Hematopoietic multipotent progenitor cell (in vitro differentiated cells): ENCODE results near the gene MAN1A2. TPM values are rescaled to one million over a fixed set of nuclear protein-coding genes. Genes with fewer than 3 reads are reported as not detected.

Experiments
- DNase-seq, 3 donors: peaks; one replicate each; pipeline ENCODE4 v3.0.0-alpha.2; 2011 to 2015; ENCODE audit warnings: low read depth in 2 of 3, low spot score in 2 of 3
- total RNA-seq: library from RNA; depleted of rRNA; stranded (reverse); fragments of >200 nt; gene quantifications from one replicate; pipeline ENCODE4 v1.2.3, GENCODE V29; 2012

Gene MAN1A2
- total RNA-seq, 1 donor: 29.1 TPM

- DNase-seq: no peak
These were observed 114.2 kb downstream of the MAN1A2 start for GRCh38 chr1:117481410-117481809.

DNA sequence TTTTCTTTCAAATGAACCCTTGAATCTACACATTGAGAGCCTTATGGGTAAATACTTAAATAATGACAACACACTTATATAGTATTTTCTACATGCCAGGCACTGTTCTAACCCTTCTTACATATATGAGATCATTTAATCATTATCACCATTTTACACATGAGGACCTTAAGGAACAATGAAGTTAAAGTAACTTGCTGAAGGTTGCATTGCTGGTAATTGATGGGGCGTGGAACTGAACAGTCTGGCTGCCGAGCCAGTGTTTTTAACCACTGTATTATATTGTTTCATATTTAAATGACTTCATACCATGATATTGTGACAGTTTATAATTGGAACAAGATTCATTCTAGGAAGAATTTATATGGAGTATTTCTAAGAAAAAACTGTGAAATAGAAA, 126.7 kb downstream of the MAN1A2 start:
- no peak for DNase-seq

DNA sequence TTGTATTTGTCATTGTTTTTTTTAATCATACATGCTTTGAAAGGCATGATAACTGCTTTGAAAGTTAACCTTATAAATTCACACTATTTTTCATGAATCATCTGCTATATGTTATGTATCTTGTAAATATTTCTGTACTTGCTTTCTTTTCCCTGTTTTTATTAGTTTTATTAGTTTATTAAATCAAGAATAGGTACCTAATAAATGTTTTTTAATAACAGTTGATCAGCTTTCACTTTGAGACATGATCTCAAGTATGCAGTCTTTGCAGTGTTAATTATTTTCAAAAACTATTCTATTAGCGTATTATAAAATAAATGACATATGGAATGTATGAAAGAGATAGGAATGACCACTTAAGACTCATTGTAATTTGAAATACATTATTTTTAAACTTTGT, 127.8 kb downstream of the MAN1A2 start:
- DNase-seq: no peak

DNA sequence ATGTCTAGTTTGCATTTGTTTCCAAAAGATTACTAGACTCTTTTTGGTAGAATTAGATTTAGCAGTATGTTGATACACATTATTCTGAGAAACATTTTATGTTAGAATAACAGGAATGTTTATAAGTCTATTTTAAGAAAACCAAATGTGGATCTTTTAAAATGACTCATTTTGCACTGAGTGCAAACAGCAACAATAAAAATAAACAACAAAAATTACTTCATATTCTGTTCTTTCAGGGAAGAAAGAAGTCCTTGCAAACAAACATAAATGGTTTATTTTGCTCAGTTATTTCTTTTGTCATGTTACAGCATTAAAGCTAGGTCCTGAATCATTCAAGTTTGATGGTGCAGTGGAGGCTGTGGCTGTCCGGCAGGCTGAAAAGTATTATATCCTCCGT, 131.8 kb downstream of the MAN1A2 start:
- DNase-seq: no peak

DNA sequence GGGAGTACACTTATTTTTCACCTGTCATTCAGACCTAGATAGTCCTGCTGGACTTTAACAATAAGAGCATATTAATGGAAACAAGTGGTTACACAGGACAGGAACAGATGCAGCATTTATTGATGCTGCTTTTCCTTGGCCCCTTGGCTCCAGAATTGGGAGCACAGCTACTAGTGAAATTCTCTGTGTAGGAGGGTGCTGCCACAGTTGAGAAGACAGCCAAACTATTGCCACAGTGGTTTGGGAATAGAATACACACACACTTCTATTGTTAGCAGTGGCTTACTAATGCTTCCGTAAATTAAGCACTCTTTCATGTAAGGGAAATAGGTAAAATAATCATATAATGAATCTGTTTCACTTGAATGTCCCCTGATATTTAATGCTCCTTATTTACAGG, 133.3 kb downstream of the MAN1A2 start:
- no peak for DNase-seq

- no peak for DNase-seq
These were observed 134.0 kb downstream of the MAN1A2 start for GRCh38 chr1:117501281-117501680.

- no peak for DNase-seq
These were observed 144.0 kb downstream of the MAN1A2 start for GRCh38 chr1:117511273-117511672.

DNA sequence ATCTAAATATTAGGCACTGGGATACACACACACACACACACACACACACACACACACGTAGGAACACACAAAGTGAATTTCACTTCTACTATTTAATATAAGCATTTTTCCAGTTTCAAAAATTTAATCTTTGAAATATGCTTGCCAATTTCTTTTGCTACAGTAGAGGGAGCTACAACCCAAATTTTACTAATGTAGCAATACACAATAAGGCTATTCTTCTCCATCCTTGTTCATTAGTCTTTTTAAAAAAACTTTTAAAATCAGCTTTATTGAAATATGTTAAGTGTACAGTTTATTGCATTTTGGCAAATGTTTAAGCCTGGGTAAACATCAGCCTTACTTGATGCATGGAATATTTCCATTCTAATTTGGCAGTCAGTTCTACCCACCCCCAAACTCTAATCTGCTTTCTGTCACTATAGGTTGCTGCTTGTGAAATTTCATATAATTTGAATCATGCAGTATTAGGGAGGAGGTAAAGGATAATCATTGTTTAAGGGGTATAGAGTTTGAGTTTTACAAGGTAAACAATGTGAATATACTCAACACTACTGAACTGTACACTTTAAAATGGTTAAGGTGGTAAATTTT, 145.6 kb downstream of the MAN1A2 start:
- peak in 2 of 3 donors; percentile 18 to 61 for DNase-seq

- DNase-seq: no peak
These were observed 155.9 kb downstream of the MAN1A2 start for GRCh38 chr1:117523111-117523510.

- no peak for DNase-seq
These were observed 159.8 kb downstream of the MAN1A2 start for GRCh38 chr1:117527074-117527473.

- DNase-seq: no peak
These were observed 160.4 kb downstream of the MAN1A2 start for GRCh38 chr1:117527566-117528102.

- no peak for DNase-seq
These were observed 162.4 kb downstream of the MAN1A2 start for GRCh38 chr1:117529683-117530082.

GRCh38 chr1:117531222-117531621, 164.0 kb downstream of the MAN1A2 start:
- DNase-seq: no peak

DNA sequence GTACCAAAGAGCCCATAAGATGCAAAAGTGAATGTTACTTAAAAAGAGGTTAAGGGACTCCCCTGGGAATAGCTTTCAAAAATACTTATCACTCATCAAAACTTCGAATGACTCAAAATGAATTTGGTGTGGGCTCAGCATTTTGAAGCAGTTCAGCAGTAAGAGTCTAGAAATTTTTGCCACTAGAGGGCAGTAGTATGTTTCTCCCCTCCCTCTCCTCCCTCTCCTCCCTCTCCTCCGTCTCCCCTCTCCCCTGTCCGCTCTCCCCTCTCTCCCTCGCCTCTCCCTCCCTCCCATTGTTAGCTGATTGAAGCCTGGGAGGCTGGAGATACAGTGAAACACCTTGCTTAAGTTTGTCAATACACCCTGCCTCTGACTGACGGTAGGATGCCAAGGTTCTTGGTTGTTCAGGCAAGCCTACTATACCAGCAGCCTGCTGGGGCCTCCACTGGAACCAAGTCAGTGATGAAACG, 167.8 kb downstream of the MAN1A2 start:
- peak; percentile 31 to 73 (median 63) for DNase-seq

DNA sequence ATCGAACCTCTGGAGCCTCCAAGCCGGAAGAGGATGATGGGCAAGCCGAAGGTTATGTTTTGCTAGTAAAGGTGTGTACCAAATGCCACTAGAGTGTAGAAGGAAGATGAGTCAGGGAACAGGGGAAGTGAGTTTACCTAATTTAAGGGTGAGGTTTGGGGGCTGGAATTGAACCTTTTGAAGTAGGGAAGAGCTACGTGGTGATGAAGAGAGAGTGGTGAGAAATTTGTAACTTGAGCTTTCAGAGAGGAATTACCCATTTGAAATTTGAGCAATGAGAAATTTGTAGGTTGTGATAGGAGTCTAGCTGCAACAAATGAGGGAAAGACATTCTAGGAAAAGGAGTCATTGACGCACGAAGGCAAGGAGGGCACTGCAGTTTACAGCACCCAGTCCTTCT, 168.6 kb downstream of the MAN1A2 start:
- DNase-seq: no peak

DNA sequence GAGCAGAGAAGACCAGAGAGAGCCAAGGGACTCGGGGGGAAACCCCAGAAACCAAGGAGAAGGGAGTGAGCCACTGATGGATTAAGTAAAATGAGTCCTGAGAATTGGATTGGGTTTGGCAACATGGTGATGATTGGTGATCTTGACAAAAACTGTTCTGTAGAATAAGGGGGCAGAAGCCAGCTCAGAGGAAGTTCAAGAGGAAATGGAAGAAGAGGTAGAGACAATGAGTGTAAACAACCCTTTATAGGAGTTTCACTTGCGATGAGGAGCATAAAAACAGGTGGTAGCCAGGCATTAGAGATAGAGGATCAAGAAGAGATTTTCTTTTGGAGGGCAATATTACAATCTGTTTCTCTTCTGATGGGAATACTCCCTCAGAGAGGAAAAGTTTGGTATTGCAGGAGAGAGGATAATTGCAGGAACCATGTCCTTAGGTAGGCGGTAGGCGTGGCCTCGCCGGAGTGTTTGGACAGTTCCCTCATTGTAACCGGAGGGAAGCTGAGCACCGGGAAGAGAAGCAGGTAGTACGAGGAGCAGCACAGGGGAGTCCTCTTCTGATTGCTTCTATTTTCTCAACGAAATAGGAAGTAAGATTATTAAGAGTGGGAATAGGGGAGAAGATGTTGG, 170.2 kb downstream of the MAN1A2 start:
- no peak for DNase-seq

DNA sequence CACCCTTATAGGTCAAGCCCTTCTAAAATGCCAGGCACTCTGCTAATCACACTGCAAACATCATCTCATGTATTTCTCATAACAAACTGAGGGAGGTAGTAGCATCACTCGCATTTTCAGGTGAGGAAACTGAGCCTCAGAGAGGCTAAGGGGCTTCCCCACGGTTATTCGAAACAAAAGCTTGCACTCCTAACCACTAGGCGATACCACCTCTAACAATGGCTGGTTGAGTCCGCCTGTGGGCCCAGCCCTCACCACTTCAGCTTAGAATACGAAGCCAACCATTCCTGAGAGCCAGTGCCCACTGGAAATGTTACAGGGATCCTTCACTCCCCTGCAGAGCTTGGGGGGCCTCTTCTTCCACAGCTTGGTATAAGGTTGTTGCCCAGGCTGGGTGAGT, 173.3 kb downstream of the MAN1A2 start:
- no peak for DNase-seq

- DNase-seq: no peak
These were observed 173.8 kb downstream of the MAN1A2 start for GRCh38 chr1:117541003-117541402.

GRCh38 chr1:117541585-117541984, 174.3 kb downstream of the MAN1A2 start:
- DNase-seq: no peak

- no peak for DNase-seq
These were observed 177.4 kb downstream of the MAN1A2 start for GRCh38 chr1:117544509-117545109.

- no peak for DNase-seq
These were observed 179.2 kb downstream of the MAN1A2 start for GRCh38 chr1:117546467-117546866.

DNA sequence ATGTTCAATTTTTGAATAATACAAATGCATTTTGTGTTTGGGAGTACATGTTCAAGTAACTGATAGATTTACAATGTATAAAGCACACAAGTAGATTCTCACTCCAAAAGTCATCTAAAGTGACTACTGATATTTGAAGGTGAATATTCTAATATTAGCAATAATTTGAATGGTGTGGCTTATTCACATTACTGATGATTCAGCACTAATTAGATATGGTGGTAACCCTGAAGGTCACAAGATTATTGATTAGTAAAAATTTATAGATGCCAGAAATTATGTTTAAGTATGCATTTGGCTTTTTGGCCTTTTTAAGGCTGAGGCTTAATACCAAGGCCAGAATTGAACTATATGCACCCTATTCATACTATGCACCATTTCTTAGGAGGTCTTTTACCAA, 186.2 kb downstream of the MAN1A2 start:
- DNase-seq: no peak
